Osteoblast (primary cell): ENCODE data around the gene CD48. TPM values are rescaled to one million over a fixed set of nuclear protein-coding genes. Genes with fewer than 3 reads are reported as not detected.
"Not testable (repeated sequence)": the region's sequence is repeated elsewhere in the genome, so short reads cannot be mapped to it uniquely, and the experiment has no call there.

Experiments used
- DNase-seq: peaks from one replicate; pipeline ENCODE4 v3.0.0; 2011; ENCODE audit warnings: low spot score, mixed read lengths; ENCODE audit not compliant: insufficient read length; ENCODE audit errors: missing footprints
- H2AFZ ChIP-seq: 2 replicates; pipeline ENCODE4 v1.6.0; 2011; ENCODE audit warnings: mild to moderate bottlenecking, low read length
- H3K27ac ChIP-seq: 2 replicates; pipeline ENCODE4 v1.5.1; 2011; ENCODE audit warnings: mild to moderate bottlenecking, low read depth, low read length, moderate library complexity
- H3K27me3 ChIP-seq: 2 replicates; pipeline ENCODE4 v1.6.0; 2012; ENCODE audit warnings: mild to moderate bottlenecking, control low read depth, inconsistent platforms, low read length, moderate library complexity; ENCODE audit not compliant: insufficient read depth
- H3K36me3 ChIP-seq: 2 replicates; pipeline ENCODE4 v1.5.1; 2011; ENCODE audit warnings: mild to moderate bottlenecking, low read length, control low read depth, moderate library complexity; ENCODE audit not compliant: insufficient read depth
- H3K4me1 ChIP-seq: 2 replicates; pipeline ENCODE4 v1.5.1; 2011; ENCODE audit warnings: mild to moderate bottlenecking, low read length, control low read depth, moderate library complexity; ENCODE audit not compliant: insufficient read depth
- H3K4me2 ChIP-seq: 2 replicates; pipeline ENCODE4 v1.6.0; 2011; ENCODE audit warnings: mild to moderate bottlenecking, low read length; ENCODE audit not compliant: insufficient read depth
- H3K4me3 ChIP-seq: fragments of 200-600 bp; sonication (generic); 3 replicates; pipeline ENCODE4 v1.5.1; 2012; ENCODE audit warnings: mild to moderate bottlenecking, low read length, inconsistent platforms; ENCODE audit not compliant: insufficient read depth
- H3K79me2 ChIP-seq: 2 replicates; pipeline ENCODE4 v1.6.0; 2012; ENCODE audit warnings: mild to moderate bottlenecking, low read length, control low read depth, inconsistent platforms; ENCODE audit not compliant: insufficient read depth
- H3K9me3 ChIP-seq: 2 replicates; pipeline ENCODE4 v1.5.1; 2011; ENCODE audit warnings: low read depth, low read length, control low read depth
- H4K20me1 ChIP-seq: 2 replicates; pipeline ENCODE4 v1.6.0; 2012; ENCODE audit warnings: mild to moderate bottlenecking, low read length, control low read depth; ENCODE audit not compliant: insufficient read depth
- CTCF ChIP-seq: IDR thresholded peaks from 2 replicates; pipeline ENCODE4 v1.5.1; 2011; ENCODE audit warnings: mild to moderate bottlenecking, low read depth, low read length, moderate library complexity; ENCODE audit errors: extremely low read depth
- total RNA-seq: library from RNA; depleted of rRNA; stranded (reverse); fragments of >200 nt; gene quantifications from 2 replicates; pipeline ENCODE4 v1.2.3, GENCODE V29; 2012

CD48 gene
- total RNA-seq, 1 donor = under 0.01 TPM

GRCh38 chr1:160716013-160716412, 4.4 kb upstream of the CD48 start:
- no peak overlapping the region for H3K27ac ChIP-seq
- H4K20me1 ChIP-seq = no peaks in the 10 kb centered on the region
- no peak overlapping the region for H3K4me2 ChIP-seq
- no peak overlapping the region for H3K4me3 ChIP-seq
- H3K27me3 ChIP-seq = peaks cover 2% of the 10 kb centered on the region
- no peak for DNase-seq
- no peaks in the 10 kb centered on the region for H3K9me3 ChIP-seq
- no peaks in the 10 kb centered on the region for H3K36me3 ChIP-seq
- no peaks in the 10 kb centered on the region for H3K79me2 ChIP-seq
- no peaks in the 10 kb centered on the region for H3K4me1 ChIP-seq
- H2AFZ ChIP-seq = no peak overlapping the region
- no peak for TF ChIP-seq CTCF

- not testable (repeated sequence) for H3K36me3 ChIP-seq, H2AFZ ChIP-seq, H3K27me3 ChIP-seq, H3K4me2 ChIP-seq, H3K4me1 ChIP-seq, H4K20me1 ChIP-seq, H3K9me3 ChIP-seq, DNase-seq, H3K27ac ChIP-seq, H3K79me2 ChIP-seq, H3K4me3 ChIP-seq
These were observed 2.5 kb upstream of the CD48 start for GRCh38 chr1:160714034-160714648.

- H3K27ac ChIP-seq = no peak overlapping the region
- H3K4me2 ChIP-seq = no peak overlapping the region
- H3K36me3 ChIP-seq = no peaks in the 10 kb centered on the region
- no peaks in the 10 kb centered on the region for H3K9me3 ChIP-seq
- TF ChIP-seq CTCF = no peak
- H3K79me2 ChIP-seq = no peaks in the 10 kb centered on the region
- H4K20me1 ChIP-seq = no peaks in the 10 kb centered on the region
- no peak overlapping the region for H3K4me3 ChIP-seq
- DNase-seq = no peak
- H3K4me1 ChIP-seq = no peaks in the 10 kb centered on the region
- peaks cover 2% of the 10 kb centered on the region for H3K27me3 ChIP-seq
- H2AFZ ChIP-seq = no peak overlapping the region
These were observed 1.5 kb upstream of the CD48 start for GRCh38 chr1:160713161-160713560.

- H2AFZ ChIP-seq, DNase-seq, H3K27ac ChIP-seq, H3K9me3 ChIP-seq, H3K36me3 ChIP-seq, H3K27me3 ChIP-seq, H3K4me1 ChIP-seq, H3K4me3 ChIP-seq, H4K20me1 ChIP-seq, H3K4me2 ChIP-seq, H3K79me2 ChIP-seq: not testable (repeated sequence)
These were observed 981 bp upstream of the CD48 start for GRCh38 chr1:160712525-160713080.

- Histone ChIP-seq H3K36me3 (no peaks in the 10 kb centered on the region), H2AFZ (no peak overlapping the region), H3K4me1 (no peaks in the 10 kb centered on the region), H3K4me2 (no peak overlapping the region), H3K27me3 (peaks cover 2% of the 10 kb centered on the region), H3K4me3 (no peak overlapping the region), H3K79me2 (no peaks in the 10 kb centered on the region), H3K27ac (no peak overlapping the region), H3K9me3 (no peaks in the 10 kb centered on the region), H4K20me1 (no peaks in the 10 kb centered on the region)
- no peak for TF ChIP-seq CTCF
- DNase-seq = no peak
These were observed 383 bp downstream of the CD48 start for GRCh38 chr1:160711276-160711601.
